HG03558 (cell line): ENCODE results near the gene ATXN7L1.
"Not testable (repeated sequence)": the region's sequence is repeated elsewhere in the genome, so short reads cannot be mapped to it uniquely, and the experiment has no call there.

Experiments used
- ATAC-seq: cut with Tn5 transposase; IDR thresholded peaks from one replicate; pipeline ENCODE4 v1.9.1; 2021; ENCODE audit warnings: moderate number of reproducible peaks; ENCODE audit not compliant: unreplicated experiment; ENCODE audit errors: extremely low read depth

The ATXN7L1 gene

GRCh38 chr7:105715528-105715927 lies 160.9 kb downstream of the ATXN7L1 start:
- ATAC-seq, result no peak

GRCh38 chr7:105713488-105714465 lies 162.6 kb downstream of the ATXN7L1 start:
- ATAC-seq, result no peak

GRCh38 chr7:105712877-105713276 lies 163.5 kb downstream of the ATXN7L1 start:
- no peak for ATAC-seq

GRCh38 chr7:105711726-105712402 lies 164.5 kb downstream of the ATXN7L1 start:
- ATAC-seq, result no peak

- ATAC-seq, result not testable (repeated sequence)
Observed at GRCh38 chr7:105710720-105711119, 165.7 kb downstream of the ATXN7L1 start.

- ATAC-seq, result no peak
Observed at GRCh38 chr7:105708763-105709080, 167.7 kb downstream of the ATXN7L1 start.

- no peak for ATAC-seq
Observed at GRCh38 chr7:105707967-105708762, 168.2 kb downstream of the ATXN7L1 start.

- no peak for ATAC-seq
Observed at GRCh38 chr7:105707381-105707780, 169.0 kb downstream of the ATXN7L1 start.

GRCh38 chr7:105705427-105705826 lies 171.0 kb downstream of the ATXN7L1 start:
- ATAC-seq, result no peak

GRCh38 chr7:105703207-105703930 lies 173.0 kb downstream of the ATXN7L1 start:
- no peak for ATAC-seq

GRCh38 chr7:105699568-105700236 lies 176.7 kb downstream of the ATXN7L1 start:
- no peak for ATAC-seq

GRCh38 chr7:105698531-105698930 lies 177.9 kb downstream of the ATXN7L1 start:
- no peak for ATAC-seq

- ATAC-seq, result no peak
Observed at GRCh38 chr7:105697753-105698152, 178.6 kb downstream of the ATXN7L1 start.

- not testable (repeated sequence) for ATAC-seq
Observed at GRCh38 chr7:105697169-105697568, 179.2 kb downstream of the ATXN7L1 start.

- no peak for ATAC-seq
Observed at GRCh38 chr7:105693576-105693975, 182.8 kb downstream of the ATXN7L1 start.

GRCh38 chr7:105691680-105692564 lies 184.5 kb downstream of the ATXN7L1 start:
- ATAC-seq, result no peak

GRCh38 chr7:105691082-105691679 lies 185.2 kb downstream of the ATXN7L1 start:
- ATAC-seq, result no peak

- ATAC-seq, result no peak
Observed at GRCh38 chr7:105690325-105690945, 186.0 kb downstream of the ATXN7L1 start.
